NCI-H128 (cell line): ENCODE results near the gene SUPT7L.
A peak's percentile ranks its signal among the peaks of the same experiment; 100 is the strongest.

Experiments used
- DNase-seq: peaks from one replicate; lab custom pipeline; 2025; ENCODE audit not compliant: unreplicated experiment; lab: John Stamatoyannopoulos, UW

The SUPT7L gene, protein sequence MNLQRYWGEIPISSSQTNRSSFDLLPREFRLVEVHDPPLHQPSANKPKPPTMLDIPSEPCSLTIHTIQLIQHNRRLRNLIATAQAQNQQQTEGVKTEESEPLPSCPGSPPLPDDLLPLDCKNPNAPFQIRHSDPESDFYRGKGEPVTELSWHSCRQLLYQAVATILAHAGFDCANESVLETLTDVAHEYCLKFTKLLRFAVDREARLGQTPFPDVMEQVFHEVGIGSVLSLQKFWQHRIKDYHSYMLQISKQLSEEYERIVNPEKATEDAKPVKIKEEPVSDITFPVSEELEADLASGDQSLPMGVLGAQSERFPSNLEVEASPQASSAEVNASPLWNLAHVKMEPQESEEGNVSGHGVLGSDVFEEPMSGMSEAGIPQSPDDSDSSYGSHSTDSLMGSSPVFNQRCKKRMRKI

DNA sequence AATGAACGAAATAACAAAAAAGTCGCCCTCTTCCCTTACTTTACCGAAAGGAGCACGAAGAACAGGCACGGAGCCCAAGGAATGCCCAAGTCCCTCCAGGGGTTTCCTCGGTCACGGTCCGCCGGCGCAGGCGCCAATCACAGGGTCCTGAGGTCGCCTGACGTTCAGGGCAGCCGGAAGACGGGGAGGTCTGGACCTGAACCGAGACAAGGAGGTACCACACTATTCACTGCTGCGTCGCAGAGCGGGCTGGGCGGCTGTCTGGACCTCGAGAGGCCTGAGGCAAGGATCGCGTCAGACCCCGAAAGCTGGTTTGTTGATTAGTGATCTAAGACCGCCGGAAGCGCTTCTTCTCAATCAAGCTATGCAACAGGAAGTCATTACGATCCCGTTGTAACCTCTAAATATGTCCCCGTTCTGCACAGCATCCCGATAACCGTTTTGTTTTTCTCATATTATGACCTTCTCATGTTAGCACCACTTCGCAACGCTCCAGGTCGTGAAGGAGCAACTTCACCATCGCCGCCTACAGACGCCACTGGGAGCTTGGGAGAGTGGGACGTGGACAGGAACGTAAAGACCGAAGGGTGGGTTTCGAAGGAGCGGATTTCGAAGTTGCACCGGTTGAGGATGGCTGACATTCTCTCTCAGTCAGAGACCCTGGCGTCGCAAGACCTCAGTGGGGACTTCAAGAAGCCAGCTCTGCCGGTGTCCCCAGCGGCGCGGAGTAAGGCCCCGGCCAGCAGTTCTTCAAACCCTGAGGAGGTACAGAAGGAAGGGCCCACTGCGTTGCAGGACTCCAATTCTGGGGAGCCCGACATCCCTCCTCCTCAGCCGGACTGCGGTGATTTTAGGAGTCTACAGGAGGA is at the start of gene SUPT7L, which contains the start of gene SLC4A1AP:
TSS of gene SUPT7L (minus strand) at position 330 of the 869 bp plus-strand sequence. CDS start 1,422 bp downstream, outside the sequence.
TSS of gene SLC4A1AP (plus strand) at position 605 of the 869 bp plus-strand sequence. CDS start at position 631, 26 bp downstream.
- DNase-seq, result peak; percentile 83

DNA sequence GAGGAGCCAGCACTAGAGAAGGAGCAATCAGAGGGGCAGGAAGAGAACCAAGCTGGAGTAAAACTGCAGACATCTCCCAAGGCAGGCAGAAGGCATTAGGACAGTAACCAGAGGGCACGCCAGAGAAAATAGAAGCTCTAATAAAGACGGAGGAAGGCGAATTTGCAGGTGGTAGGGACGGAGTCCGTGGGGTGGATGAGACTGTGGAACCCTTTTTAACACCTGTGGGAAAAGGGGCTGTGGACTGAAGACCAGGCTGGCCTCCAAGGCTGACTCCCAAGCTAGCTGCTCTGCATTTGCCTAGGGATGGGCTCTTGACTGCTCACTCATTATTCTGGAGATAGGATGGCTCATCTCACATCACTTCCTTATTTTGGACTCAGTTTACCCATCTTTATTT is 49.8 kb upstream of the SUPT7L start:
- no peak for DNase-seq

DNA sequence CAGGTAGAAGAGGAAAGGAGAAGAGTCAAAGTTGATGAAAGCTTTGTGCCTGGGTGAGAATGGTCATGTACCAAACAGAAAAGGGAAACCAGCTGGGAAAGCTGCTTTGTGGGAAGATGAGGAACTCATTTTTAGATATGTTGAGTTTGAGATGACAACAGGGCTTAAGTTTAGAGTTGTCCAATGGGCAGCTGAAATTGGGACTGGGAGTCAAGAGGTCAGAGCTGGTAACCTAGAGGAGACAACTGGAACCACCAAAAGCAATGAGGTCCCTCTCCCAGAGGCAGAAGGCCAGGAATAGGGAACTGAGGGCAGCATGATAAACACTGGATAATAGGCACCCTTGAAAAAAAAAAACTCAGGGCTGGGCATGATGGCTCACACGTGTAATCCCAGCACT is 49.1 kb upstream of the SUPT7L start:
- no peak for DNase-seq

DNA sequence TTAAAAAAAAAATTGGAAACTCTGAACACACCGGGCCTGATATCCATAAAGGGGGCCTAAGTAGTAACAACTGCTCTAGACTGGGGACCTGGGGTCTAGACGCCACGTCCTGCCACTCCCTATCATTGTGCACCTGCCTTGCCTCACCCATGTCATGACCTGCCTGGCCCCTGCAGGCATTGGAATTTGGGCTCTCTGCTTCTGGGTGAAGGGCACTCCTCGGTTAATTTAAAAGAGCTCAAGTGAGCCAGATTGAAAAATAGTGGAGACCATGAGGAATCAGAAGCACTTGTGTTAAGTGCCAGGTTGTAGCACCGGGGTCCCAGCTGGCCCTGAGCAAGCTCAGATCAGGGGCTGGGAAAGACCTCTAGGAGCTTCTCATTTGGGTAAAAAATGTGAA is 48.4 kb upstream of the SUPT7L start:
- DNase-seq, result no peak

DNA sequence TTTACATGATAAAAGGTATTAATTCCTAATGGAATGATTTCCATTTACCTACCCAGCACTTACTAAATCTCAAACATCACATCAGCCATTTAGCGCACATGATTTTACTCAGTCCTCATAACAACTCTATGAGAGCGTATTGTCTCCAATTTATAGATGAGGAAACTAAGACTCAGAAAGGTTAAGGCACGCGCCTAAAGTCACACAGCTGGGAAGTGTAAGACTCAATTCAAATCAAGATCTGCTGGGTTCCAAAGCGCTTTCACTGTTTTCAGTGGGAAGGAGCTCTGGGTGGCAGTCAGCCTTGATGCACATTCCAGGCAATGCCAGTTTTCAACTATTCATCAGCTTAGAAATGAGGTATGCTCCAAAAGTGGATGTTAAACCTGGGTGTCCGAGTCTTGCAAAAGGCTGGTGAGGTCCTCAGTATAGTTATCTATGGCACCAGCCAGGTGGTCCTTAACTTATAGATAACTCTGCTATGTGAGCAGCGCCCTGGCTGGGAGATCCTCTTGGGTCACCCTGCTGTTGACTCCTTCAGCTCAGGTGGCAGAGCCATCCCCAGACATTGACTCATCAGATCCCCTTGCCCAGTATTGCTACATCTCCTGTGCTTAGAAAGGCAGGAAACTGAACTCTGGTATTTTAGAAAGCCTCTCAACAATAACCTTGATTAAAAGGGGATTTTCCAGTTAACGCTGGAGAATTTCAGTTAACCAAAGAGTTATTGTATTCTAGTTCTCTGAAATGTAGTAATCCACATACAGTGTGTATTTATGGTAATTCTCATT is 47.4 kb upstream of the SUPT7L start:
- no peak for DNase-seq

DNA sequence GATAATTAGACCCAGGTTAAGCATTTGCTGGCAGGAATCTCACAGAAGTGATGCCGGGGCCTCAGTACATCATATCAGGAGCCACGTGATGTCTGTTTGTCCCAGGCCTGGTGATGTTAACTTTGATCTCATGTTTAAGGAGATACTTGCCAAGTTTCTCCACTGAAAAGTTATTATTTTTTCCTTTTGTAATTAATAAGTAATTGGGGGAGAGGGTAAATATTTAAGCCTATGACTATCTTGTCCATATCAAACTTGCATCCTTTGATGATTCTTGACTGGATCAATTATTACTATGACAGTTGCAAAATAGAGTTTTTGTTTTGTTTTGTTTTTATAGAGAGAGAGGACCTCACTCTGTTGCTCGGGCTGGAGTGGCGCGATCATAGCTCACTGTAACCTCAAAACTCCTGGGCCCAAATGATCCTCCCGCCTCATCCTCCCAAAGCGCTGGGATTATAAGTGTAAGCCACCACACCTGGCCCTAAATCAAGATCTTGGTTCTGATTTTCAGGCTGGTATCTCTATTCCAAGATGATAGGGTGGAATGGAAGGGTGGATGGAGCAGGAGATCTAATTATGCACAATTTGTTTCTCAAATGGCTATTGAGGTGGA is 46.7 kb upstream of the SUPT7L start:
- no peak for DNase-seq

DNA sequence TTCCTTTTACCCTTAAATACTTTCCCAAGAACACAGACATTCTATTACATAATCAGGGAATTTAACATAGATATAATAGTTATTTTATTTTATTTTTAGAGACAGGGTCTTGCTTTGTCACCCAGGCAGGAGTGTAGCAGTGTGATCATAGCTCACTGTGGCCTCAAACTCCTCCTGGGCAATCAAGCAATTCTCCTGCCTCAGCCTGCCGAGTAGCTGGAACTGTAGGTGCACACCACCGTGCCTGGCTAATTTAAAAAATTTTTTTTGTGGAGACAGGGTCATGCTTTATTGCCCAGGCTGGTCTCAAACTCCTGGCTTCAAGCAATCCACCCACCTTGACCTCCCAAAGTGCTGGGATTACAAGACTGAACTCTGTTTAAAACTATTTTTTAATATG is 45.9 kb upstream of the SUPT7L start:
- DNase-seq, result no peak

DNA sequence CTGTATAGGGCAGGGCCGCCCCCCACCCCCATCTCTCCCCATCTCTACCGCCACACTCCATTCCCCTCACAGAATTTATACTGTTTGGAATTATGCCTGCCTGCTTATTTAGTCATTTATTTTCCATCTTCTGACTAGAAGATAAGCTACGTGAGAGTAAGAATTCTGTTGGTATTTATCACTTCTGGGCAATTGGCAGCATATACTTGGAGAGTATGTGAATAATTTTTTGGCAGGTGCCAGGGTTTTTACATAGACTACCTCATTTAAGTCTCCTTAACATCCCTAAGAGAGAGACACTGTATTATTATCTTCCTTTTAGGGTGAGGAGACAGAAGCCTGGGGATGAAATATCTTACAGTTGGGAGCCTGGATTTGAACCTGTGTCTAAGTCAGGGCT is 45.3 kb upstream of the SUPT7L start:
- DNase-seq, result no peak

DNA sequence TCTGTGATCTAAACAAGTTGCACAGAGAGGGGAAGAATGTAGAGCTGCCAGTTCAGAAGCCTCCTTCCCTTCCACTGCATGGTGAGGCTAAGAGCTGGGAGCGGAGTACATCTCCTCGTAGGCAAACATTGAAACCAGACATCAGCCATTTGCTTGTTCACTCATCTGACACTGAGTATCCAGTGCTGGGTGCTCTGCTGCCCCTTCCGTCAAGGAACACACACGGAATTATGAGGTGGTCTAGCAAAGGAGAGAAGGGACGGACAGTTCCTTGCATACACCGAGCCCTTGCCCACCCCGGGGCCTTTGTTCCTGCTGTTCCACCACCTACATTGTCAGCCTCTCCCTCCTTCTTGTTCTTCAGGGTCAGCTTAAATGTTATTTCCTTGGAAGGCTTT is 44.8 kb upstream of the SUPT7L start:
- DNase-seq, result no peak

DNA sequence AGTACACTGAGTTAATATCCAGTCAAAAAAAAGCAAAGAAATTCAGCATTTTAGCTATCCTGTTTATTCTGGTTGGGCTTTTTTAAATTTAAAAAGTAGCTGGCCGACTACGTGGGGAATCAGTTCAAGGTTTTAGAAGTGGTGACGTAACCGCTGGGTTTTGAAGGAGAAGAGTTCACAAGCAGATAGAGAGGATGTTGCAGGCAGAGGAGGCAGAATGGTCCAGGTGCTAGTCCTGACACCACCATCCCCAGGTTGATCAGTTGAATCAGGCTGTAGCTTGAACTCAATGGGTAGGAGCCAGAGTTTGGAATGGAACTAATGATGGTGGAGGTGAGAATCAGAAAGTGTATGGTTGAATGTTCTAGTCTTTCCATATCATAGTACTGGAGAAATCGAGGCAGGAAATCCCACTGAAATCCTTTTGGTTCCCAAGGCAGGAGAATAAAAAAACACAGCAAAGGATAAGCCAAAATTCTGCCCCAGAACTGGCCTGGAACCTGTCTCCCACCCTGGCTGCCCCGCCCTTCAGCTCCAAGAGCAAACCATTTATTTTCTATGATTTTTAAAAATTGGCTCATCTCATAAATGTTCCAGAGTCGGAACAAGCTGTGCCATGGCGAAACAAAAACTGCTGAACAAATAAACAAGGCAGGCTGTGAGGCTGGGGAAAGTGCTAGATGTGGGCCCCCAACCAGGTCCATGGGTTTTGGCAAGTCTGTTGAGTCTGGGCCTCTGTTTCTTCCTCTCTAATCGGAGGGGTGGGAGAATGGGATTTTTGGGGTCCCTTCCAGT is 44.2 kb upstream of the SUPT7L start:
- no peak for DNase-seq

DNA sequence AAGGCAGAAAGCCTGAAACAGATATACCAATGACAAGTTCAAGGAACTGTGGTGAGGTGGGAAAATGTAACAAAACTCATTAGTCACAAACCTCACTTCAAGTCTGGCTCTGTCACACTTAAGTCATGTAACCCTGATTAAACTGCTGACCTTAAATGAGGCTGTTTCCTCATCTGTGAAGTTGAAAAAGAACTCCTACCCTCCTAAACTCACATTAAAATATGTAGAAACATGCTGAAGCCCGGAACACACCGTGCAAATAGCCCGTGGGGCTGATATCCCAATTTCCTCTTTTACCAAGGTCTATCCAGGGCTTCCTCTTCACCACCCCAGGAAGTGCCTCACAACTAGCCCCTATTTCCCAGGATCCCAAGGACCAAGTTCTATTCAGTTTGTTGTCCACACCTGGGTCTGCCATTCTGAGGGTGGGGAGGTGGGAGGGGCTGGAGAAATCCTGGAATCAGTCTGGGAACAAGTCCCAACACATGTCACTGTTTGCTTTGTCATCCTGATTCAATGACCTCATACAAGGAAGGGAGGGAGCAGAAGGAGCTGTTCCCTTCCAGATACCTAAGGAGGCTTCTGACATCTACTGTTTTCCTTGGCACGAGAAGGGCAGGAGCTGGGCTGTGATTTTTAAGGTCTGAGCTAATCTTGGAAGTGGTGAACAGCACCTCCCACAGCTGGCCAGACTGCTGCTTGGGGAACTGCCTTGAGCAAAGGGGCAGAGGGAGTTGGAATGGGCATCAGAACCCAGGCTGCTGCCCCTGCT is 42.6 kb upstream of the SUPT7L start:
- no peak for DNase-seq

DNA sequence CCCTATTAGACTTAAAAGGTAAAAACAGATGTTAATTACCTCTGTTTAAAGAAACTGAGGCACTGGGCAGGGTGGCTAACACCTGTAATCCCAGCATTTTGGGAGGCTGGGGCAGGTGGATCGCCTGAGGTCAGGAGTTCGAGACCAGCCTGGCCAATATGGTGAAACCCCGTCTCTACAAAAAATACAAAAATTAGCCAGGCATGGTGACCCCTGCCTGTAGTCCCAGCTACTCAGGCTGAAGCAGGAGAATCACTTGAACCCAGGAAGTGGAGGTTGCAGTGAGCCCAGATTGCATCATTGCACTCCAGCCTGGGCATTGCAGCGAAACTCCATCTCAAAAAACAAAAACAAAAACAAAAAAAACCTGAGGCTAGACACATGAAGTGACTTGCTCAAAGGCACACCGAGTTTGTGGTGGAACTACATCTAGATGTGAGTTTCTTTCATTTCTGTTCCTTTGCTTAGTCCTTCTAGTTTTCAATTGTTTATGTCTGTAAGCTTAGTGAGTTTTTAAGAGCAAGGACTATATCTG is 41.0 kb upstream of the SUPT7L start:
- no peak for DNase-seq

DNA sequence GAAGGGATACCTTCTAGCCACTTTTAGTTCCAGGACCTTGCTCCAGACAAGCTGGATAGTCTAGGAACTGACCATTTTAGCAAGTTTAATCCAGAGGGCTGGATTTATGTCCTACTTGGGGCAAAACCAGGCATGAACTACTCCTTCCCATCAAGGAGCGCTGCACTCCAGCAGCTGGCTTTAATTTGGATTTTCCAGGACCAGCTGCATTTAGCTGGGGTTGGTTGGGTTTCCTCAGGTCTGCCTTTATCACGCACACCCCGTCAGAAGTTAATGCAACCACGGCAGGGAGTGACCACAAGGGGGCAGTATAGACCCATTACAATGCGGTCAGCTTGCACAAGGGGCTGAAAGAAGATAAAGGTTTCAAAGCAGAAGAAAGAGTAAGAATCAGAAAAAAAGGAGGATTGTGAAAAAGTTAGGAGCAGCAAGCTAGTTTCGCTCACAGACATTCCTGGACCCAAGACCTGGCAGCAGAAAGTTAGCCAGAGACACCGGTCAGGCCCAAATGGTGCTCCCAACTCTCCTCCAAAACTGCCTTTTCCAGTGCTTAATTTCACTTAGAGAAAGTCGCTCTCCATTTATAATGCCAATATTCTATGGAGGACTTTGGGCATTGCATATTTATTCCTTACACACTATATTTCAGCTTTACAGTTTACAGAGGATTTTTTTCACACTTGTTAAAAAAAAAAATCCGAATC is 40.4 kb upstream of the SUPT7L start:
- peak; percentile 45 for DNase-seq

DNA sequence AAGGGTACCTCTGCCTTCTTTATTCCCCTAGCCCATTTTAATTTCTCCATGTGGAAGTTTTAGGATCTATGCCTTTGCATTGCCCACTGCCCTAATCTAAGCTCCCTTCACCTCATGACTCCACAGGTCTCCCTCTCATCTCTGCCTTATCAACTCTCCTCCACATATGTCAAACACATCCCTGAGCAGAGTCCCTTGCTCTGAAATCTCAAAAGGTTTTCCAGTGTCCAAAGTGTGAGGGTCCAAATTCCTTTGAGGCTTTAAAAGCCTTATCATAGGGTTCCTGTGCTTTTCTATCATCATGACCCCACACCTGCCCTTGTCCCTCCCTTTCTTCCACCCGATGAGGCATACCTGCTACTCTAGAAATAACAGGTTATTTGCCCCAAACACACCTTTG is 38.9 kb upstream of the SUPT7L start:
- DNase-seq, result no peak

DNA sequence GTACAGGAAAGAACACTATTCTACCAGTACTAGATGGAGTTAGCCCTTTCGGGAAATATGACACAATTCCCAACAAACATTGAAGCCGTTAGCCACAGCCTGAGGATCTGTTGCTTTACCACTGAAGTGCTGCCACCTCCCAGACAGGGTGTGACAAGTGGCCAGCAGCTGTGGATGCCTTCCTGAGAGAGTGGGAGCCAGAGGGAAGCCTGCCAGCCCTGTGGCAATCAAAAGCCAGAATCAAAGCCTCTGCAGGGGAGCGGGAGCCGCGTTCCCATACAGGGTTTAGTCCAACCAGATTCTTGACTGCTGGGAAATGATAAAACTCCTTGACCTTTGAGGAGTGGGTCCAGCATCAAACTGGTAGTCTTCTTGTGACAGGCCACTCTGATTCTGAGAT is 38.3 kb upstream of the SUPT7L start:
- DNase-seq, result no peak

DNA sequence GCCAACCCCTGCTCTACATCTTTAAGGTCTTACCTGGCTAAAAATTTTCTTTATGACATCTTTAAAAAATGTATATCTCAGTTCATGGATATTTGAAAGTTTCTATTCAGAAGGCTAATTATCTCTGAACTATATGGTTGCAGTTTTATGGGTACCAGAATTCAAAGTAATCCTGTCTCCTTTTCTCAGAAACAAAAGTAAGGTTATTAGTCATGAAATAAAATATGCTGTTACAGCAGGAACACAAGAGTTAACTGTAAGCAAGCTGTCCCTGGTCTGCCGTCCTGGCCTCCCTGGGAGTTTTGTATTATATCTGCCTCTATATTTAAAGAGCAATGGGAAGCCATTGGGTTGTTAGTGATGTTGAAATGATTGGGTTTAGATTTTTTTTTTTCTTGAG is 34.2 kb upstream of the SUPT7L start:
- DNase-seq, result no peak

DNA sequence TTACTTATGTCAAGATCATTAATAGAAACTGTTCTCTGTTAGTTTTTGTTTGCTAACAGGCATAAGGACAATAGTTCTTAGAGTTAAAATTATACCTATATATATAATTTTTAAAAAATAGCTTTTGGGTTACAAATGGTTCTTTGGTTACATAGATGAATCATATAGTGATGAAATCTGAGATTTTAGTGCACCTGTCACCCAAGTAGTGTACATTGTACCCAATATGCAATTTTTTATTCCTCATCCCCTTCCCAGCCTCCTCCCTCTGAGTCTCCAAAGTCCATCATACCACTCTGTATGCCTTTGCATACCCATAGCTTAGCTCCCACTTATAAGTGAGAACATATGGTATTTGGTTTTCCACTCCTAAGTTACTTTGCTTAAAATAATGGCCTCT is 26.6 kb upstream of the SUPT7L start:
- no peak for DNase-seq

DNA sequence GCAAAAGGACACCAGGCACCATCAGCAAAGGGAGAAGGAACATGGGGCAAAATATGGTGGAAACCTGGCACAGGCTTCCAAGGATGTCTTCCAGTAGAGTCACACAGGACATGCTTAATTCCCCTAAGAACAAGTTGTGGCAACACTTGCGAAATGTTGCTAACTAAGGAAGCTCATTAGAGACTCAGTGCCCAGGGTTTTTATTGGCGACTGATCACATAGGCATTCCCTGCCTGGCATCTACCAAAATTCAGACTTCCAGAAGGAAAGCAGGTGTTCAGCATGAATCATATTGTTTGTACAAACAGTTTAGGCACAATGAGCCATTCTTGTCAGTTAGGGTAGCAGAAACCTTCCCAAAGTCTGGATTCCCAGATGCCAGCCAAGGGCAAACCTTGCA is 26.0 kb upstream of the SUPT7L start:
- DNase-seq, result no peak
